HG03457 (cell line): ENCODE data around the gene TMX4.
"Not testable (repeated sequence)": the region's sequence is repeated elsewhere in the genome, so short reads cannot be mapped to it uniquely, and the experiment has no call there.

Experiments used
- ATAC-seq: cut with Tn5 transposase; IDR thresholded peaks from one replicate; pipeline ENCODE4 v1.9.1; 2021; ENCODE audit warnings: moderate number of reproducible peaks; ENCODE audit not compliant: unreplicated experiment

TMX4 gene

GRCh38 chr20:7971536-7972280 lies 47.9 kb downstream of the TMX4 start:
- no peak for ATAC-seq

DNA sequence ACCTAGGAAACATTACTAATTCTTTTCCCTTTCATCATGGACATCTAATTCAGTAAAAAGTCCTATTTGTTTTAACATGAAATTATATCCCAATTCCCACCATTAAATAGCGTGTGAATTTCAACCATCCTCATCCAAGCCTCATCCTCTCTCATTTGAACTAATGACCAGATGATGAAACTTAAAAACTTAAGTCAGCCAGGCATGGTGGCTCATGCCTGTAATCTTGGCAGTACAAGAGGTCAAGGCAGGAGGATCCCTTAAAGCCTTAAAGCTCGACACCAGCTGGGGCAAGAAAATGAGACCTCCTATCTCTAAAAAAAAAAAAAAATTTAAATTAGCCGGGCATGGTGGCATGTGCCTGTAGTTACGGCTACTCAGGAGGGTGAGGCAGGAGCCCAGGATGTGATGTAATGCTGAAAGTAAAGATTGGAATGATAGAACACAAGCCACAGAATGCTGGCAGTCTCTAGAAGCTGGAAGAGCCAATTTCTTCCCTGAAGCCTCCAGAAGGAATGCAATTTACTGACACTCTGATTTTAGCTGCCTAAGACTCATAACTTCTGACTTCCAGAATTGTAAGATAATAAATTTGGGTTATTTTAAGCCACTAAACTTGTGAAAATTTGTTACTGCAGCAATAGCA lies 52.2 kb downstream of the TMX4 start:
- ATAC-seq = no peak

GRCh38 chr20:7966176-7966575 lies 53.4 kb downstream of the TMX4 start:
- ATAC-seq = no peak

DNA sequence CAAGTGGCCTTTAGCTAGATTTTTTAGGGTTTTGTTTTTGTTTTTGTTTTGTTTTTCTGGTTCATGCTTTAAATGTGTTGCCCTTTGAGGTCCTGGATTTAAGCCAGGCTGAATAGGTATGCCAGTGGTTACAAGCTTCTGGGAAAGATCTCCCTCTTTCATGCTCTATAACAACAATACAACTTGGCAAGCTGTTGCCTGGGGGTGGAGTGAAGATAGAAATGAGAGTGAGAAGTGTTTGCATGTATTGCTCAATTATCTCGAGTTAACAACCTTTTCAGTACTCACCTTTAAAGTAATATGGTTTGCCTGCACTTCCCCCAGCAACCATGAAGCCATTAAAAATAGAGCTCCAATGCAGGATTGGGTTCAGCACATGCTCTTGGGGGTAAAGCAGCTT lies 60.1 kb downstream of the TMX4 start:
- ATAC-seq = no peak

DNA sequence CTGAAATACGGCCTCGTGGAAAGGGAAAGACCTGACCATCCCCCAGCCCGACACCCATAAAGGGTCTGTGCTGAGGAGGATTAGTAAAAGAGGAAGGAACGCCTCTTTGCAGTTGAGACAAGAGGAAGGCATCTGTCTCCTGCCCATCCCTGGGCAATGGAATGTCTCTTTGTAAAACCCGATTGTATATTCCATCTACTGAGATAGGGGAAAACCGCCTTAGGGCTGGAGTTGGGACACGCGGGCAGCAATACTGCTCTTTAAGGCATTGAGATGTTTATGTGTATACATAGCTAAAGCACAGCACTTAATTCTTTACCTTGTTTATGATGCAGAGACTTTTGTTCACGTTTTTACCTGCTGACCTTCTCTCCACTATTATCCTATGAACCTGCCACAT lies 63.0 kb downstream of the TMX4 start:
- ATAC-seq = not testable (repeated sequence)

- no peak for ATAC-seq
Measured at GRCh38 chr20:7950387-7950786, 69.2 kb downstream of the TMX4 start.

DNA sequence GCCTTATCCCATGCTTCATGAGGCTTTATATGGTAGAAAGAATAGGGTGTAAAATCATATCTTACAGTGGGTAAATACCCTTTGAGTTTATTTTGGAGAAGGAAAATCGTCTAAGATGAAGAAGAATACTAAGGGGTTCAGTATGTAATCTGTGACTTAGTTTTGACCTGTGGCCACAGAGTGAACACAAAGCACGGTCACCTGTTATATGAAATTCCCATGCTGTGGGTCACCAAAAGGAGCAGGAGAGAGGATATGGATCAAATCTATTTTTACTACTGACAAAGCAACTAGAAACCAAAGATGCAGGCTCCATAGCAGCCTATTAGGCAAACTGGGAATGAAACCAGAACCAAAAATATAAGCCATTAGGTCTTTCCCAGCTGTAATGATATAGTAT lies 75.7 kb downstream of the TMX4 start:
- no peak for ATAC-seq

DNA sequence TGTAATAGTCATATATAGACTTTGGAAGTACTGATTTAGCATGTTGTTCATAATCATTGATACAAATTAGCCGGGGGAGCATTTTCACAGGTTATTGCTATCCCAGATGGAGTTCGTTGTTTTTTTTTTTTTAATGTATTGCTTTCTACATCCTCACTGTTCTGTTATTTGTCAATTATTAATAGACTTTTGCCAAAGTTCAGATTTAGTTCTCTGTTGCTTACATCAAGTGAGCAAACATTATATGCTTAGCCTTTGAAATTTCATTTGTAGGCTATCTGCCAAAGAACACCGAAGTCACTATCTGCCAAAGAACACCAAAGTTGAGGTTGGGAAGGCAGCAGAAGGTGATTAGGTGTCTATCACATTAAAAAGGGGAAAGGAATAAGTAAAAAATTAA lies 79.2 kb downstream of the TMX4 start, which contains the start of gene HAO1:
HAO1 (minus strand) TSS at position 118 of the 400 bp plus-strand sequence; CDS start at position 82, 36 bp downstream.
- ATAC-seq = no peak

- no peak for ATAC-seq
Measured at GRCh38 chr20:7939663-7940062, 79.9 kb downstream of the TMX4 start.

GRCh38 chr20:7938058-7938457 lies 81.5 kb downstream of the TMX4 start:
- ATAC-seq = no peak

GRCh38 chr20:7937328-7937727 lies 82.2 kb downstream of the TMX4 start:
- no peak for ATAC-seq

- no peak for ATAC-seq
Measured at GRCh38 chr20:7935027-7935551, 84.5 kb downstream of the TMX4 start.

GRCh38 chr20:7933346-7933745 lies 86.2 kb downstream of the TMX4 start:
- ATAC-seq = no peak

GRCh38 chr20:7930343-7930742 lies 89.2 kb downstream of the TMX4 start:
- no peak for ATAC-seq
